NCI-H345 (cell line): ENCODE results near the gene JPT2.

ENCODE experiments used
- DNase-seq: peaks from one replicate; lab custom pipeline; 2025; lab: John Stamatoyannopoulos, UW

The JPT2 gene

DNA sequence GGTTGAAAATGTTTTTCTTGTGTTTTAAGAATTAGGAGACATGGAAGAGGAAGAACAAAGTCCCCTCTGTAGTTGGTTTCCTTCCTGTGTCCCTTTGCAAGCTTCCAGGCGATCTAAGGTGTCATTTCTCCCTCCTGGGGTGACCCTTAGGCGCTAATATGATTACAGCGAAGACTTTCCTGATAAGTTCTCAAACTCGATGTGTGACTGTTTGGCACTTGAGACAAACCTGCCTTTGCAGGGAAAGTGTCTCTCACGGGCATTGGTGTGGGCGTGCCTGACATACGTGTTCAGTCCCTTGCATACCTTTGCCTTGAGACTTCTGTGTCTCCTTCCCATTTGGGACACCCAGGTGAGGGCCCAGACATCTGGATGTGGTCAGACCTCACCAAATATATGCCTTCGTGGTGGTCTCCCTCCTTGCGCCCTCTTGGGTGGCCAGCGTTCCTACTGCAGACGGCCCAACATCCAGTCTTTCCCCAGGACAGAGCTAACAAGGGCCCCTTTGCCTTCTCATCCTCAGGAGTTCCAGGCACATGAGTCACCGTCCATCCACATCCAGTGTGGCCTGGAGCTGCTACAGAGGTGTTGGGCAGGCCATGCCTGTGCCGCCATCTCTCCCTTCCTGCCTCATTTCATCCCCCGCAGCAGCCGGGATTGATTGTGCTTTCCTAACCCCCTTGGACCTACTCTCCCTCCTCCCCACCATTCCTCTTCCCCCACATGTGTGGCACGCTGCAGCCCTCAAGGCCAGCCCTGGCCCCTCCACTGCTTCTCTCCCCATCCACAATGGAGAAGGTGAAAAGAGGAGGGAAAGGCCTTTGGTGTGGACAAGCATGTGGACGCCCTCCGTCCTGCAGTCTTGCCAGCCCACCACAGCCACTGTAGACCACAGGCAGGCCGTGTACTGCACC lies 3.1 kb upstream of the JPT2 start:
- no peak for DNase-seq

- no peak for DNase-seq
Measured at GRCh38 chr16:1676661-1677060, 1.4 kb upstream of the JPT2 start.

DNA sequence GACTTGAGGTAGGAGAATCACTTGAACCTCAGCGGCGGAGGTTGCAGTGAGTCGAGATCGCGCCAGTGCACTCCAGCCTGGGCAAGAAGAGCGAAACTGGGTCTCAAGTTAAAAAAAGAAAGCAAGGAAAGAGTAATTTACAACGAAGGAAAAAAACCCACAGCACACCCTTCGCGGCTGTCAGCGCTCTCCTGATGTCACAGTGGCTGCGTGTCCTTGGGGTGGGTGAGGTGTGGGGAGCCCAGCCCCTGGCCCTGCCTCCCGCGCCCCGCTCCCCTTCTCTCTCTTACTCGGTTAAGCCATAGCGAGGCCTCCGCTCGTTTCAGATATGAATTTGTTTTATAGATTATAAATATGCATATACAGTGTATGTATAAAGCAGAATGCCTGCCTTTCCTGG lies 740 bp upstream of the JPT2 start:
- no peak for DNase-seq

- DNase-seq: peak; percentile 18
Measured at GRCh38 chr16:1678500-1679098, 520 bp downstream of the JPT2 start.

DNA sequence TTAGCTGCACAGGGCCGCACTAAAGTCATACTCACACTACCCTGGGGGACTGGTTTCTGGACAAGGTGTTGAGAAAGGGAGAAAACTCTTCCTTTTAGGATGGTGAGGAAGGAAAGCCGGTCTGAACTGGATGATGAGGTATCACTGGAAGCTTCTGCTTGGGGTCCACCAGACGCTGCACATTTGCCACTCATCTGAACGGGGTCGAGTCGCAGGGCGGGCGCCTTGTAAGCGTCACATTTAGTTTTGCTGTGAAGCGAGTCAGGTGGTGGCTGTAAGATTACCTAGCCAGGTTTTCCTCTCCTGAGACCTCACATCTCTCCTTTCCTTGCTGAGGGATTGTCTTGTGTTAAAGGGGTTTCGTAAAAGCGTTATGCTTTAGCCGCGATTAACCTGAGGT lies 2.3 kb downstream of the JPT2 start:
- DNase-seq: no peak

DNA sequence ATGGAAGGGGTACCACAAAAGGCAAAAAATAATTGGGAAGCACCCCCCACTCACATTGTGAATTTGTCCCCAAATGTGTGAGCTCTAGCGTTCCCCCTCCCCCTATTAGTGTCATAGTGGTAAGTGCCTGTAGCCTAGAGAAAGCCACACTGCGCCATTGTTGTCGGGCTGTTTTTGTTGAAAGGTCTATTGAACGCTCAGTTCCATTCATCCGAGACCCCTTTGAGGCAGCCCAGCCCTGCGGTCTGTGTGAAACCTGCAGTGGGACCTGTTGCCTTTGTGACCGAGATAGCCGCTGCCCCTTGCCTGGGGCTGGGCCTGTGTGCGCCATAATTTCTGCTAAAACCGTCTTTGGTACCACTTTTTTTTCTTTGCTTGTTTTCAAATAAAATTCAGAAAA lies 3.0 kb downstream of the JPT2 start:
- DNase-seq: no peak

DNA sequence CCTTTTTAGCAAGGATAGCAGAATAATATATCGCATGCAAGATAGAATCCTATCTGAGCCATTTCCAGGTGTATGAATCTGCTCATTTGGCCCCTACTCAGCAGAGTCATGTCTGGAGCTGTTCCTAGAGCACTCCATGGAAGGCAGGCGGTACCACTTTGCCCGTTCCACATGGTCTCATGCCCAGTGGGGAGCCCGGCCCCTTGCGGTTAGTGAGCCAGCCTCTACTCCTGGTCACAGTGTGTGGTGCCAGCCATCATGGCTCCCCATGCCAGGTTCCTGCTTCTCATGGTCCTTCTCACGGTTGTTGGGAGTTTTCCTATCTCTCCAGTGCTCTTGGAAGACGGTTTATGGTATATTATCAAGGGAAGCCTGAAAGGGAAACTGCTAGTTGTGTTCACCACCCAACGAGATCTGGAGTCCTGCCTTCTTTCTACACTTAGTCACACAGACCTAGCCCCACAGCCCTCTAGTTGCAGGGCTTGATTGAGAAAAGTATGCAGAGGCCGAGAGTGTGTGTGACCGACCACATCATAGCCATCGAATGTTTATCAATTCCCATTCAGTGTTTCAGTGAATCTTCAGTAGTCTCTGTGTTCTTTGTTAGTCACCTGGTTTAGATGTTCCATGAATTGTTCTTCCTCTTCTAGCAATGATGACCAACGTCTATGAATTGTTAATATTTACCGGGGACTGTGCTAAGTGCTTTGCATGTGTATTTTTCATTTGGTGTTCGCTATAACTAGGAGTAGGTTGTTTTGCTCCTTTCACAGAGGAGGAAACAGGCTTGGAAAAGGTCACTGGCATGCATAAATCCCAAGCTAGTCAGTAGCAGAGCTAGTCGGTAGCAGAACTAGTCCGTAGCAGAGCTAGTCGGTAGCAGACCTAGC lies 9.6 kb downstream of the JPT2 start:
- peak; percentile 5 for DNase-seq

DNA sequence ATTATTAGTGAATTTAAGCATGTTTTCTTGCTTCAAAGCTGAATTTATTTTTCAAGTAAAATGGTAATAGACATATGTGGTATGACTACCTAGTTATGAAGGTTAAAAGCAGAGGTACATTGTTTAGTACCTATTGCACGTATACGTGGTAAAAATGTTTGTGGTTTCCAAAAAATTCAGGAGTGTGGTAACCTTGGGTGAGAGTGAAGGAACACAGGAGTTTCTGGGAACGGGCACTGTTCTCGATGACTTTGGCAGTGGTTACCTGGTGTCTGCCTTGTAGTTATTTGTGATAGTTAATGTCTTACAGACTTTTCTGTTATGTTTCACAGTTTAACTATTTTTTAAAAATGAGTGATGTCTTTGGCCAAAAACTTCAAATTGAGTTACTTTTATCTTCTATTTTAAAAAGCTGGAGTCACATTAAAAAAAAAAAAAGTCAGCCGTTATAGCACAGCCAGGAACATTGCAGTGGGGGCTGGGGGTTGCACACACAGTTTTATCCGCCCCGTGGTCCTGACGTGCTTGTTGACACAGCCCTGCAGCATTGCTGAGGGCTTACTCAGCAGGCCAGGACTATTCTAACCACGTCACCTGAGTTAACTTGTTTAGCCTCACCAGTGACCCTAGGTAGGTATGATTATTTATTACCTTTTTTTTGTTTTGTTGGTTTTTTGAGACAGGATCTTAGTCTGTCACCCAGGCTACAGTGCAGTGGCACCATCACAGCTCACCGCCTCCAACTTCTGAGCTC lies 10.9 kb downstream of the JPT2 start:
- DNase-seq: no peak

GRCh38 chr16:1689853-1690252 lies 11.8 kb downstream of the JPT2 start:
- DNase-seq: no peak

DNA sequence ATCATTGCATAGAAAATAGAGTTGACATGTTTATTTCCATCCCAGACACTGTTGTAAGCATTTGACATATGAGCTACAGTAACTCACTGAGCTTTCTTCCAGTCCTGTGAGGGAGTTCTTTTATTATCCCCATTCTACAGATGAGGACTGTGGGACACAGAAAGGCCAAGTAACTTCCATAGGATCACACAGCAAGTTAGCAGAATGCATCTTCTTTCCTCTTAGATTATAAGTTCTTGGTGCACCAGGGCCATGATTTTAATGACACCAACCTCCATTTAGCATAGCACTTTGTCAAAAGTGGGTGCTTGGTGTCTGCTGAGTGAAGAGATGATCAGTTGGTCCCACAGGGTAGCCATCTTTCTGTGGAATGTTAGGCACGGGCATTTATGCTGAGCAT lies 12.7 kb downstream of the JPT2 start:
- DNase-seq: no peak

GRCh38 chr16:1691276-1691675 lies 13.2 kb downstream of the JPT2 start:
- DNase-seq: no peak

GRCh38 chr16:1691956-1692355 lies 13.9 kb downstream of the JPT2 start:
- DNase-seq: no peak

GRCh38 chr16:1696863-1697262 lies 18.8 kb downstream of the JPT2 start:
- DNase-seq: no peak

- no peak for DNase-seq
Measured at GRCh38 chr16:1698680-1699079, 20.6 kb downstream of the JPT2 start.

GRCh38 chr16:1700246-1700645 lies 22.2 kb downstream of the JPT2 start:
- DNase-seq: no peak

DNA sequence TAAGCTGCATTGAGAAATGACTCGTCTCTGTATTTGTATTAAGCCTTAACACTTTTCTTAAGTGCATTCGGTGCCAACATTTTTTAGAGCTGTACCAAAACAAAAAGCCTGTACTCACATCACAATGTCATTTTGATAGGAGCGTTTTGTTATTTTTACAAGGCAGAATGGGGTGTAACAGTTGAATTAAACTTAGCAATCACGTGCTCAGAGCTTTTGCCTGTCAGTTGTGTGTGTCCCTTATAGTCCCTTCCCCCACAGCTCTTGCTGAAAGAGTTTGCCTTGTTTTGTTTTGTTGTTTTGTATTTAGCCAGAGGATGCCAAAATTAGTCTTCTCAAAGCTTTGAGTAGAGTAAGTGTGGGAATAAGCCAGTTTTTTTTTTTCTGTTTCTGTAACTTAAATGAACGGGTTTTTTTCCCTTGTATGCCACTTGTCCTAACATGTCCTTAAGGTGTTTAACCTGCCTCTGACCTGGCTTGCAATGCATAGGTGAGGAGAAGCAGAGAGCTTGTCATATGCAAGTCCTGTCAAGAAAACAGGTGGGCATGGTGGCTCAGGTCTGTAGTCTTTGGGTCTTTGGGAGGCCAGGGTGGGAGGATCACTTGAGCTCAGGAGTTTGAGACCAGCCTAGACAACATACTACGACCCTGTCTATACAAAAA lies 23.3 kb downstream of the JPT2 start:
- DNase-seq: no peak

- peak; percentile 61 for DNase-seq
Measured at GRCh38 chr16:1705324-1705687, 27.2 kb downstream of the JPT2 start.

DNA sequence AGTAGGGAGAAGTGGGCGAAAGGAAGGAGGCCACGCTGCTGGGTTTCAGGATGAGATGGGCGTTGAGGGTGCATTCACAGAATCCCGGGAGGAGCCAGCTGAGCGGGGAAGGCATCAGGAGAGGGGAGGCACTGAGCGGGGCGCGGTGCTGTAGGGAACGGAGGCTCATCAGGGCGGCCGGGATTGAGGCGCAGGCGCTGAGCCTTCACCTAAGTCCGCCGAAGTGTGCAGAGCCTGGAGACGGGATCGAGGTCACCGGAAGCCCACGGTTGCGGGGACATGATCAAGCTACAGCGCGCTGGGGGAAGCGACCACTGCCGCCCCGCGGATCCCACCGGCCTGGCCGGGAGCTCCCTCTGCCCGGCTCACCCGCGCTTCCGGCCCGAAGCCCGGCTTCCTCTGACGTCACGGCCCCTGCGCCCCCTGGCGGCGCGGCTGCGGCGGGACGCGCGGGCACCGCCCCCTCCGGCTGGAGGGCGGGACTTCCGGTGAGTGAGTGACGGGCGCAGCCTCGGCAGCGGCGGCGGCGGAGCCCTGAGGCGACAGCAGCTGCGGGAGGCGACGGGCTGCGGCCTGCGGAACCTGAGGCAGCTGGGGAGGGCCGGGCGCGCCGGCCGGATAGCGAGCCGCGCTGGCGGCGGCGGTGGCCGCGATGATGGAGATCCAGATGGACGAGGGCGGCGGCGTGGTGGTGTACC lies 27.8 kb downstream of the JPT2 start, which contains the start of gene MAPK8IP3:
Gene MAPK8IP3, plus strand, starts transcription at position 508 of the 698 bp plus-strand sequence. Its CDS starts 145 bp downstream, at position 653.
- DNase-seq: peak; percentile 94

DNA sequence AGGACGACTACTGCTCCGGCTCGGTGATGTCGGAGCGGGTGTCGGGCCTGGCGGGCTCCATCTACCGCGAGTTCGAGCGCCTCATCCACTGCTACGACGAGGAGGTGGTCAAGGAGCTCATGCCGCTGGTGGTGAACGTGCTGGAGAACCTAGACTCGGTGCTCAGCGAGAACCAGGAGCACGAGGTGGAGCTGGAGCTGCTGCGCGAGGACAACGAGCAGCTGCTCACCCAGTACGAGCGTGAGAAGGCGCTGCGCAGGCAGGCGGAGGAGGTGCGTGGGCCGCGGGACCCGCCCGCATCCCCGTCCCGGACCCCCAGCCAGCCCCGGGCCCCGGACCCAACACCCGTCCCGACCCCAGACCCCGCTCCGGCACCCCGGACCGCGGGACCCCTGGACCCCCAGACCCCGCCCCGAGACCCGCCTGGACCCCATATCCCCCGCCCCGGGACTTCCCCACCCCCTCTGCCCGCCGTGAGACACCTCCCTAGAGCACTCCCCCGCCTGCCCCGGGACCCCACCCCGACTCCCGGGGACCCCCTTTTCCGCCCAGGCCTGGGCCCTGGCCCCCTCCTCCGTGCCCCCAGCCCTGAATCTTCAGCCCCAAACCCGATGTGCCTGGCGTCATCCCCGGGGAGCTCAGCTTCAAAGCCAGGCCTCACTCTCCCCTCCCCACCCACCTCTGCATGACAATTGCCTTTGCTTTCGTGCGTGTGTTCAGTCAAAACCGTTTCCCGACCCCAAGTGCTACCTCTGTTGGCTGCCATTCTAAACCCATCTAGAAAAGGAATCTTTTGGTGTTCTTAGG lies 28.5 kb downstream of the JPT2 start:
- peak; percentile 33 for DNase-seq
